GM12878 (cell line): Measurements from ENCODE around the gene KATNA1. TPM values are rescaled to one million over a fixed set of nuclear protein-coding genes. Genes with fewer than 3 reads are reported as not detected.

Experiments used
- BCL11A ChIP-seq: IDR thresholded peaks from 2 replicates; pipeline ENCODE4 v1.6.1; 2011; ENCODE audit warnings: low read depth, low read length
- BMI1 ChIP-seq: fragments of 450-650 bp; IDR thresholded peaks from 2 replicates; pipeline ENCODE4 v1.6.1; 2016; ENCODE audit warnings: mild to moderate bottlenecking, moderate library complexity, borderline replicate concordance
- CBX5 ChIP-seq: sonication (generic); IDR thresholded peaks from 2 replicates; pipeline ENCODE4 v1.6.1; 2016; ENCODE audit warnings: low read depth, moderate library complexity, mild to moderate bottlenecking, inconsistent platforms
- EED ChIP-seq: sonication (generic); IDR thresholded peaks from 2 replicates; pipeline ENCODE4 v1.6.1; 2016; ENCODE audit warnings: antibody characterized with exemption, low read depth
- EP300 ChIP-seq, 2 experiments: fragments of 150-350 bp in 1 of 2; IDR thresholded peaks; 2 replicates each; pipeline ENCODE4 v1.6.1; 2011 to 2012; ENCODE audit warnings: low read depth in 2 of 2, low read length in 2 of 2, borderline replicate concordance in 1 of 2, improper control_type of control experiment in 1 of 2, inconsistent platforms in 1 of 2; ENCODE audit not compliant: control insufficient read depth in 1 of 2
- HDAC2 ChIP-seq: fragments of 200-600 bp; sonication (generic); IDR thresholded peaks from 2 replicates; pipeline ENCODE4 v1.6.1; 2017
- MYB ChIP-seq: fragments of 150-350 bp; IDR thresholded peaks from 2 replicates; pipeline ENCODE4 v1.6.1; 2014; ENCODE audit warnings: mild to moderate bottlenecking, low read depth, low read length, borderline replicate concordance
- NBN ChIP-seq: fragments of 450-650 bp; IDR thresholded peaks from 2 replicates; pipeline ENCODE4 v1.6.1; 2016
- PAX5 ChIP-seq: IDR thresholded peaks from 2 replicates; pipeline ENCODE4 v1.6.1; 2011; ENCODE audit warnings: low read depth, low read length, borderline replicate concordance
- PML ChIP-seq: IDR thresholded peaks from 2 replicates; pipeline ENCODE4 v1.6.1; 2012; ENCODE audit warnings: low read length, inconsistent platforms
- POLR2A ChIP-seq: IDR thresholded peaks from 2 replicates; pipeline ENCODE4 v1.6.1; 2011; ENCODE audit warnings: low read depth, mild to moderate bottlenecking, low read length
- RUNX3 ChIP-seq: IDR thresholded peaks from 2 replicates; pipeline ENCODE4 v1.6.1; 2012; ENCODE audit warnings: low read length, inconsistent platforms
- SREBF2 ChIP-seq: IDR thresholded peaks from 2 replicates; pipeline ENCODE4 v1.6.1; 2012; ENCODE audit warnings: mild to moderate bottlenecking, low read length
- YY1 ChIP-seq: IDR thresholded peaks from 2 replicates; pipeline ENCODE4 v1.6.1; 2011; ENCODE audit warnings: low read depth, mild to moderate bottlenecking, low read length
- ZNF622 ChIP-seq: fragments of 450-650 bp; IDR thresholded peaks from 2 replicates; pipeline ENCODE4 v1.6.1; 2017; ENCODE audit warnings: mild to moderate bottlenecking, inconsistent platforms
- ZNF687 ChIP-seq: fragments of 450-650 bp; IDR thresholded peaks from 2 replicates; pipeline ENCODE4 v1.6.1; 2017; ENCODE audit warnings: mild to moderate bottlenecking, moderate library complexity
- polyA plus RNA-seq, 11 experiments: library from polyadenylated mRNA; depleted of rRNA in 4 of 11; unstranded in 6 of 11; stranded (reverse) in 5 of 11; fragments of >200 nt; fragmentation: Nextera tagmentation in 4 of 11; fragmentation: Illumina TruSeq in 1 of 11; extraction: Ambion mirVana in 4 of 11; extraction: Trizol in 1 of 11; gene quantifications; 1 replicate in 1 of 11; 2 replicates in 10 of 11; pipeline versions ENCODE4 v1.2.1 to v1.2.3, GENCODE V29; 2011 to 2016; ENCODE audit warnings: inconsistent platforms in 2 of 11, missing spikeins in 2 of 11, low read depth in 1 of 11
- total RNA-seq, 4 experiments: library from RNA; depleted of rRNA in 3 of 4; stranded (reverse); fragments of >200 nt in 3 of 4; fragmentation: Illumina TruSeq in 1 of 4; extraction: Trizol in 1 of 4; gene quantifications; 2 replicates each; pipeline versions ENCODE4 v1.2.1 to v1.2.3, GENCODE V29; 2013 to 2021
- TF ChIP-seq, protein P1 (sequence below): fragments of 450-650 bp; IDR thresholded peaks from 2 replicates; pipeline ENCODE4 v1.6.1; 2017; ENCODE audit warnings: antibody characterized with exemption, mild to moderate bottlenecking, moderate library complexity
- TF ChIP-seq, protein P2 (sequence below): IDR thresholded peaks from 2 replicates; pipeline ENCODE4 v1.6.1; 2012; ENCODE audit warnings: low read depth, low read length, improper control_type of control experiment

KATNA1 gene
- total and polyA plus RNA-seq, 10 of the 15 experiments (the other 5 are each of a cell fraction or from before 2014, with no cell fraction given), result 15.4 to 35.3 (median 25.1) TPM

DNA sequence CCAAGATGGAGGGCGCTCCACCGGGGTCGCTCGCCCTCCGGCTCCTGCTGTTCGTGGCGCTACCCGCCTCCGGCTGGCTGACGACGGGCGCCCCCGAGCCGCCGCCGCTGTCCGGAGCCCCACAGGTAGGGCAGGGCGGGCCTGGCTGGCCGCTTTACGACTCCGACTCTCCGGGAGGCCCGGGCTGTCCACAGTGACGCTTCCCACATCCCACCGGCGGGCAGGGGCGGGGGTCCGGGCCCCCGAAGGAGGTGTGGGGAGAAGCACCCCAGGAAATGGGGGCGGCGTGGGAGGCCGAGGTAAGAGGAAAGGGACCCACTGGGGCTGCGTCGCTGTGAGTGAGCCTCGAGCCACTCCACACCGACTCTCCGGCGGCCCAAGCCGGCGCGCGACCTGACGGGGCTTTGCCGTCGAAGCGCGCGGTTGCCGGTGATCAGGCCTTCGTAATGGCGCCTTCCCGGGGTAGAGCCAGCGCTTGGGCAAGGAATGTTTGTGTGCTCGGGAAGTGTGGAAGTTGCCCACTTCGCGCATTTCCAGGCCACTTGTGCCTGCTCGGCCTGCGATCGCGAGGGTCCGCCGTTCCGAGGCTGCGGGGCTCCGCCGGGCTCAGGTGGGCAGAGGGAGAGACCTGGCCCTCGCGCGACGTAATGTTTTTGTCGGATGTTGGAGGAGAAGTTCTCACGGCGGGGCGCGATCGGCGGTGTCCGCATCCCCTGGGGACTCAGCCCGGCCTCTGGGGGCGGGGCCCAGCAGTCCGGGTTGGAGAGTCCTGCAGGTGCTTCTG, 81.9 kb downstream of the KATNA1 start (continued):
- TF ChIP-seq, protein P1, sequence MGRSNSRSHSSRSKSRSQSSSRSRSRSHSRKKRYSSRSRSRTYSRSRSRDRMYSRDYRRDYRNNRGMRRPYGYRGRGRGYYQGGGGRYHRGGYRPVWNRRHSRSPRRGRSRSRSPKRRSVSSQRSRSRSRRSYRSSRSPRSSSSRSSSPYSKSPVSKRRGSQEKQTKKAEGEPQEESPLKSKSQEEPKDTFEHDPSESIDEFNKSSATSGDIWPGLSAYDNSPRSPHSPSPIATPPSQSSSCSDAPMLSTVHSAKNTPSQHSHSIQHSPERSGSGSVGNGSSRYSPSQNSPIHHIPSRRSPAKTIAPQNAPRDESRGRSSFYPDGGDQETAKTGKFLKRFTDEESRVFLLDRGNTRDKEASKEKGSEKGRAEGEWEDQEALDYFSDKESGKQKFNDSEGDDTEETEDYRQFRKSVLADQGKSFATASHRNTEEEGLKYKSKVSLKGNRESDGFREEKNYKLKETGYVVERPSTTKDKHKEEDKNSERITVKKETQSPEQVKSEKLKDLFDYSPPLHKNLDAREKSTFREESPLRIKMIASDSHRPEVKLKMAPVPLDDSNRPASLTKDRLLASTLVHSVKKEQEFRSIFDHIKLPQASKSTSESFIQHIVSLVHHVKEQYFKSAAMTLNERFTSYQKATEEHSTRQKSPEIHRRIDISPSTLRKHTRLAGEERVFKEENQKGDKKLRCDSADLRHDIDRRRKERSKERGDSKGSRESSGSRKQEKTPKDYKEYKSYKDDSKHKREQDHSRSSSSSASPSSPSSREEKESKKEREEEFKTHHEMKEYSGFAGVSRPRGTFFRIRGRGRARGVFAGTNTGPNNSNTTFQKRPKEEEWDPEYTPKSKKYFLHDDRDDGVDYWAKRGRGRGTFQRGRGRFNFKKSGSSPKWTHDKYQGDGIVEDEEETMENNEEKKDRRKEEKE, result no peak
- TF ChIP-seq CBX5 (no peak), YY1 (peak; percentile 94), EED (no peak; the same call in 1 of the 2 replicates), ZNF622 (no peak), HDAC2 (no peak), POLR2A (peak; percentile 85), ZNF687 (peak; percentile 23; the same call in 1 of the 2 replicates), MYB (no peak), EP300 (IDR thresholded peaks at IDR 0.05; ENCODE audit: borderline replicate concordance in 1 of 2, control insufficient read depth in 1 of 2, low read depth in 2 of 2, low read length in 2 of 2) (no peak), PML (no peak), PAX5 (no peak), NBN (peak; percentile 15; the same call in 1 of the 2 replicates), BMI1 (no peak), RUNX3 (no peak), SREBF2 (no peak), BCL11A (no peak)
- TF ChIP-seq, protein P2, sequence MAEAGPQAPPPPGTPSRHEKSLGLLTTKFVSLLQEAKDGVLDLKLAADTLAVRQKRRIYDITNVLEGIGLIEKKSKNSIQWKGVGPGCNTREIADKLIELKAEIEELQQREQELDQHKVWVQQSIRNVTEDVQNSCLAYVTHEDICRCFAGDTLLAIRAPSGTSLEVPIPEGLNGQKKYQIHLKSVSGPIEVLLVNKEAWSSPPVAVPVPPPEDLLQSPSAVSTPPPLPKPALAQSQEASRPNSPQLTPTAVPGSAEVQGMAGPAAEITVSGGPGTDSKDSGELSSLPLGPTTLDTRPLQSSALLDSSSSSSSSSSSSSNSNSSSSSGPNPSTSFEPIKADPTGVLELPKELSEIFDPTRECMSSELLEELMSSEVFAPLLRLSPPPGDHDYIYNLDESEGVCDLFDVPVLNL, result no peak
